Endodermal cell (in vitro differentiated cells): ENCODE measurements around the gene TARP.
"Not testable (repeated sequence)": the region's sequence is repeated elsewhere in the genome, so short reads cannot be mapped to it uniquely, and the experiment has no call there.

Experiments used
- DNase-seq: peaks from one replicate; pipeline ENCODE4 v3.0.0-alpha.2; 2017
- H3K27ac ChIP-seq: 2 replicates; pipeline ENCODE4 v1.5.1; 2013; ENCODE audit warnings: mild to moderate bottlenecking, low read depth, low read length, moderate library complexity
- H3K27me3 ChIP-seq: 2 replicates; pipeline ENCODE4 v1.6.1; 2013; ENCODE audit warnings: mild to moderate bottlenecking, low read length, moderate library complexity; ENCODE audit not compliant: insufficient read depth, control insufficient read depth, poor library complexity, severe bottlenecking
- H3K36me3 ChIP-seq: 2 replicates; pipeline ENCODE4 v1.7.0; 2013; ENCODE audit warnings: mild to moderate bottlenecking, low read length, moderate library complexity; ENCODE audit not compliant: control insufficient read depth, insufficient read depth
- H3K4me1 ChIP-seq: one replicate; pipeline ENCODE4 v1.7.0; 2013; ENCODE audit warnings: low read length; ENCODE audit not compliant: control insufficient read depth, insufficient read depth
- H3K4me3 ChIP-seq: 2 replicates; pipeline ENCODE4 v1.5.1; 2013; ENCODE audit warnings: mild to moderate bottlenecking, low read length, moderate library complexity
- H3K9ac ChIP-seq: 2 replicates; pipeline ENCODE4 v1.6.1; 2013; ENCODE audit warnings: mild to moderate bottlenecking, low read length, moderate library complexity; ENCODE audit not compliant: poor library complexity, severe bottlenecking; ENCODE audit errors: extremely low read depth
- H3K9me3 ChIP-seq: 2 replicates; pipeline ENCODE4 v1.6.1; 2013; ENCODE audit warnings: mild to moderate bottlenecking, low read length, moderate library complexity; ENCODE audit not compliant: control insufficient read depth
- H3K27ac Mint-ChIP-seq: 2 replicates; pipeline ENCODE4 v1.8.0; 2020; ENCODE audit warnings: mixed read lengths
- H3K27me3 Mint-ChIP-seq: 2 replicates; pipeline ENCODE4 v1.8.0; 2021; ENCODE audit warnings: mild to moderate bottlenecking, mixed read lengths; ENCODE audit not compliant: insufficient read depth
- H3K36me3 Mint-ChIP-seq: 2 replicates; pipeline ENCODE4 v1.8.0; 2020; ENCODE audit warnings: low read depth, mixed read lengths
- H3K4me1 Mint-ChIP-seq: 2 replicates; pipeline ENCODE4 v1.8.0; 2020; ENCODE audit warnings: mixed read lengths
- H3K4me3 Mint-ChIP-seq: 2 replicates; pipeline ENCODE4 v1.8.0; 2020; ENCODE audit warnings: mild to moderate bottlenecking, moderate library complexity, mixed read lengths
- H3K9me3 Mint-ChIP-seq: 2 replicates; pipeline ENCODE4 v1.8.0; 2020; ENCODE audit warnings: mild to moderate bottlenecking, mixed read lengths
- CTCF ChIP-seq: fragments of 200-600 bp; sonication (generic); conservative IDR thresholded peaks from 2 replicates; pipeline ENCODE4 v1.5.0; 2021; ENCODE audit warnings: antibody characterized with exemption, mild to moderate bottlenecking
- WGBS, 2 experiments: methylation state at CpG; one replicate each; pipeline versions ENCODE4 v1.1.5 to v1.1.7; 2013; ENCODE audit warnings: missing lambda C conversion rate in 2 of 2, mixed read lengths in 1 of 2; ENCODE audit not compliant: insufficient coverage in 1 of 2, insufficient read length in 1 of 2; 5-methylcytosine and 5-hydroxymethylcytosine counted together

The TARP gene

GRCh38 chr7:38274927-38275620 lies 1.6 kb upstream of the TARP start:
- no peak overlapping the region for H3K27ac Mint-ChIP-seq
- H3K9me3 ChIP-seq, result no peaks in the 10 kb centered on the region
- DNase-seq, result no peak
- H3K36me3 ChIP-seq, result no peaks in the 10 kb centered on the region
- no peaks in the 10 kb centered on the region for H3K9me3 Mint-ChIP-seq
- H3K4me1 Mint-ChIP-seq, result peaks cover 2% of the 10 kb centered on the region
- H3K27me3 ChIP-seq, result no peaks in the 10 kb centered on the region
- H3K4me3 ChIP-seq, result no peak overlapping the region
- no peak overlapping the region for H3K27ac ChIP-seq
- no peaks in the 10 kb centered on the region for H3K4me1 ChIP-seq
- no peak overlapping the region for H3K9ac ChIP-seq
- no peaks in the 10 kb centered on the region for H3K27me3 Mint-ChIP-seq
- TF ChIP-seq CTCF, result no peak
- H3K36me3 Mint-ChIP-seq, result no peaks in the 10 kb centered on the region
- WGBS, 2 experiments, result 92 to 100% methylated on average over 3 of the region's 3 CpGs
- H3K4me3 Mint-ChIP-seq, result no peak overlapping the region

GRCh38 chr7:38274486-38274885 lies 1.1 kb upstream of the TARP start:
- Histone ChIP-seq H3K27ac (no peak overlapping the region), H3K9me3 (no peaks in the 10 kb centered on the region), H3K27me3 (no peaks in the 10 kb centered on the region), H3K36me3 (no peaks in the 10 kb centered on the region), H3K9ac (no peak overlapping the region), H3K4me1 (no peaks in the 10 kb centered on the region), H3K4me3 (no peak overlapping the region)
- no peak for DNase-seq
- no peaks in the 10 kb centered on the region for H3K36me3 Mint-ChIP-seq
- H3K27ac Mint-ChIP-seq, result no peak overlapping the region
- no peaks in the 10 kb centered on the region for H3K27me3 Mint-ChIP-seq
- WGBS, 2 experiments, result 94 to 100% methylated on average over 2 to 3 of the region's 4 CpGs
- no peaks in the 10 kb centered on the region for H3K9me3 Mint-ChIP-seq
- H3K4me3 Mint-ChIP-seq, result no peak overlapping the region
- TF ChIP-seq CTCF, result no peak
- H3K4me1 Mint-ChIP-seq, result peaks cover 2% of the 10 kb centered on the region

GRCh38 chr7:38270405-38270804 lies 3.0 kb downstream of the TARP start:
- not testable (repeated sequence) for H3K9me3 ChIP-seq, H3K36me3 ChIP-seq, H3K27me3 Mint-ChIP-seq, H3K4me3 ChIP-seq, H3K36me3 Mint-ChIP-seq, H3K27me3 ChIP-seq, H3K4me1 Mint-ChIP-seq, H3K9me3 Mint-ChIP-seq, H3K27ac ChIP-seq, H3K4me3 Mint-ChIP-seq, DNase-seq, H3K27ac Mint-ChIP-seq, H3K4me1 ChIP-seq, H3K9ac ChIP-seq
- WGBS, 2 experiments, result 88 to 100% methylated on average over 1 of the region's 2 CpGs

GRCh38 chr7:38269704-38270346 lies 3.6 kb downstream of the TARP start:
- H3K4me1 Mint-ChIP-seq, DNase-seq, H3K27ac ChIP-seq, H3K9me3 Mint-ChIP-seq, H3K4me1 ChIP-seq, H3K36me3 ChIP-seq, H3K27me3 Mint-ChIP-seq, H3K36me3 Mint-ChIP-seq, H3K9ac ChIP-seq, H3K27me3 ChIP-seq, H3K9me3 ChIP-seq, H3K4me3 Mint-ChIP-seq, H3K27ac Mint-ChIP-seq, H3K4me3 ChIP-seq: not testable (repeated sequence)
- 82 to 87% methylated on average over 3 to 4 of the region's 4 CpGs for WGBS, 2 experiments

GRCh38 chr7:38265958-38266357 lies 7.5 kb downstream of the TARP start:
- not testable (repeated sequence) for H3K4me1 Mint-ChIP-seq, H3K27ac Mint-ChIP-seq, H3K27ac ChIP-seq, H3K9ac ChIP-seq, H3K4me3 Mint-ChIP-seq, H3K27me3 ChIP-seq, H3K36me3 ChIP-seq, H3K4me3 ChIP-seq, DNase-seq, H3K36me3 Mint-ChIP-seq, H3K9me3 ChIP-seq, H3K4me1 ChIP-seq, H3K9me3 Mint-ChIP-seq, H3K27me3 Mint-ChIP-seq
- 86 to 94% methylated on average over 1 to 3 of the region's 3 CpGs for WGBS, 2 experiments

- WGBS, 2 experiments, result no CpG with 5 or more reads among the region's 1 CpG
Observed at GRCh38 chr7:38264602-38265001, 8.8 kb downstream of the TARP start.

More at GRCh38 chr7:38264602-38265001, 8.8 kb downstream of the TARP start:
- not testable (repeated sequence) for H3K4me1 ChIP-seq, H3K27ac ChIP-seq, H3K36me3 Mint-ChIP-seq, H3K4me1 Mint-ChIP-seq, H3K4me3 ChIP-seq, DNase-seq, H3K27ac Mint-ChIP-seq, H3K36me3 ChIP-seq, H3K4me3 Mint-ChIP-seq, H3K9ac ChIP-seq, H3K27me3 ChIP-seq, H3K9me3 ChIP-seq, H3K9me3 Mint-ChIP-seq, H3K27me3 Mint-ChIP-seq
